Measurements from ENCODE around the gene SLC34A1. TPM values are rescaled to one million over a fixed set of nuclear protein-coding genes. Genes with fewer than 3 reads are reported as not detected.
A peak's percentile ranks its signal among the peaks of the same experiment; 100 is the strongest.

The SLC34A1 gene
- total RNA-seq, 2 experiments from 2014 or later = 0.35 to 0.63 TPM

DNA sequence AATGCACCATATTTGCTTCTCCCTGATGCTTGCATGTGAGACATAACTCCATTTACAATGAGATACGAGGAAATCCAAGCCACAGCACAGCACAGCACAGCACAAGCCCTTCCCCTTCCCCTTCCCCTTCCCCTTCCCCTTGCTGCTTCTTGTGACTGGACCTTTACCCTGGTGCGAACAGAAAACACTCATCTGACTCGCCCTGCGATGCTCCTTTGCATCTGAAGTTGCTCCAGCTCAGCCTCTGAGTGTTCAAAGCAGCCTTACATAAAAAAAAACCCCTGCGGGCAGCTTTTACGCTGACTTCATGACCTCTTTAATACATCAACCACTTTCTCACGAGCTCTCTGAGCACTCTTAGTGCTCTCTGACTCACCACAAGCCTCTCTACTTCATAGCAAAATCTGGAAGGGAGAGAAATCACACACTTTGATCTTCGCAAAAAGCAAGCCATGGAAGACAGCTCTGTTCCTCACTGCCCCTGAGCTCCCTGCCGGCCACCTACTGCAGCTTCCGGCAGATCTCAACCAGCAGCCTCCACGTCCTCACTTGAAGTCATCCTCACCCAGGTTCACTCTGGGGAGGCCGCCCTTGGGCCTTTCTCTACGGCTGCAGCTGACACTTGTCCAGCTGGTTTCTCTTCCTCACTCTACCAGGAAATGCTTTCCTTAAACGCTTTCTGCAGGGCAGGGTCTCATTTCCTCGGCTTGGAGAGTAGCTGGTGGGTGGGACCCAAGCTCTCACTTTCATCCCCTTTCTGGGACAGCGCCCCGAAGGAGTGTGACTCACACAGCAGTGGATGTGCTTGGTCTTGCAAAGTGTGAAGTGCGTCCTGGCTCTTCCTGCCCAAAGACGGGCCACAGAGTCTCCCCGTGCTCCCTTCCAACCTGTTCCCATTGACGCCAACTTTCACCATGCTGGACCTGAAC is 5.3 kb downstream of the SLC34A1 start:
- no TSS peak for BruUV-seq (replicated peaks)
- ChIA-PET CTCF (ENCODE audit: unreplicated experiment) (interaction anchor here (0.8 to 3.3 kb wide), 14 partner anchors 10 to 121 kb away, joined by 3 to 25 read pairs (median 4); partner anchors contain the start of gene GRK6), POLR2A (interaction anchor here (0.5 to 1.8 kb wide), 23 partner anchors 10 to 119 kb away, joined by 3 to 9 read pairs (median 4); partner anchors contain the start of genes LMAN2, PDLIM7, PRELID1 and RAB24)
- Histone ChIP-seq H3K79me2 (ENCODE audit: insufficient read depth, low read depth, low read length) (no peaks in the 10 kb centered on the region), H3K27ac (ENCODE audit: low read depth, low read length, poor library complexity, severe bottlenecking) (peak overlapping the region; percentile 72), H3K36me3 (ENCODE audit: insufficient read depth, low read length) (no peaks in the 10 kb centered on the region), H3K4me3 (ENCODE audit: low read depth, low read length, poor library complexity, severe bottlenecking) (peak overlapping the region; percentile 22), H4K20me1 (ENCODE audit: insufficient read depth, low read length) (no peaks in the 10 kb centered on the region), H2AFZ (ENCODE audit: low read length) (peak overlapping the region; percentile 84), H3K9me2 (ENCODE audit: insufficient read depth, low read length) (no peaks in the 10 kb centered on the region), H3K9me3 (ENCODE audit: low read length) (no peaks in the 10 kb centered on the region), H3K4me1 (ENCODE audit: insufficient read depth, low read length, poor library complexity, severe bottlenecking) (peaks cover 60% of the 10 kb centered on the region), H3K4me2 (ENCODE audit: low read length) (peak overlapping the region; percentile 67)
- DNase-seq (ENCODE audit: low spot score) = peak; percentile 84
- no peak for TF ChIP-seq EZH2phosphoT487 (IDR thresholded peaks at IDR 0.05; ENCODE audit: borderline replicate concordance, low read depth, low read length)
- TF ChIP-seq, protein P1, sequence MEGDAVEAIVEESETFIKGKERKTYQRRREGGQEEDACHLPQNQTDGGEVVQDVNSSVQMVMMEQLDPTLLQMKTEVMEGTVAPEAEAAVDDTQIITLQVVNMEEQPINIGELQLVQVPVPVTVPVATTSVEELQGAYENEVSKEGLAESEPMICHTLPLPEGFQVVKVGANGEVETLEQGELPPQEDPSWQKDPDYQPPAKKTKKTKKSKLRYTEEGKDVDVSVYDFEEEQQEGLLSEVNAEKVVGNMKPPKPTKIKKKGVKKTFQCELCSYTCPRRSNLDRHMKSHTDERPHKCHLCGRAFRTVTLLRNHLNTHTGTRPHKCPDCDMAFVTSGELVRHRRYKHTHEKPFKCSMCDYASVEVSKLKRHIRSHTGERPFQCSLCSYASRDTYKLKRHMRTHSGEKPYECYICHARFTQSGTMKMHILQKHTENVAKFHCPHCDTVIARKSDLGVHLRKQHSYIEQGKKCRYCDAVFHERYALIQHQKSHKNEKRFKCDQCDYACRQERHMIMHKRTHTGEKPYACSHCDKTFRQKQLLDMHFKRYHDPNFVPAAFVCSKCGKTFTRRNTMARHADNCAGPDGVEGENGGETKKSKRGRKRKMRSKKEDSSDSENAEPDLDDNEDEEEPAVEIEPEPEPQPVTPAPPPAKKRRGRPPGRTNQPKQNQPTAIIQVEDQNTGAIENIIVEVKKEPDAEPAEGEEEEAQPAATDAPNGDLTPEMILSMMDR (conservative IDR thresholded peaks at IDR 0.05; ENCODE audit: low read length) = no peak
- intact Hi-C loops (cut with micrococcal nuclease; ENCODE audit: unreplicated experiment) = loop anchor here (1.0 to 5.0 kb wide), 8 partner anchors 32 to 277 kb away; partner anchors contain the start of genes GRK6, PDLIM7, PRR7 and RGS14

DNA sequence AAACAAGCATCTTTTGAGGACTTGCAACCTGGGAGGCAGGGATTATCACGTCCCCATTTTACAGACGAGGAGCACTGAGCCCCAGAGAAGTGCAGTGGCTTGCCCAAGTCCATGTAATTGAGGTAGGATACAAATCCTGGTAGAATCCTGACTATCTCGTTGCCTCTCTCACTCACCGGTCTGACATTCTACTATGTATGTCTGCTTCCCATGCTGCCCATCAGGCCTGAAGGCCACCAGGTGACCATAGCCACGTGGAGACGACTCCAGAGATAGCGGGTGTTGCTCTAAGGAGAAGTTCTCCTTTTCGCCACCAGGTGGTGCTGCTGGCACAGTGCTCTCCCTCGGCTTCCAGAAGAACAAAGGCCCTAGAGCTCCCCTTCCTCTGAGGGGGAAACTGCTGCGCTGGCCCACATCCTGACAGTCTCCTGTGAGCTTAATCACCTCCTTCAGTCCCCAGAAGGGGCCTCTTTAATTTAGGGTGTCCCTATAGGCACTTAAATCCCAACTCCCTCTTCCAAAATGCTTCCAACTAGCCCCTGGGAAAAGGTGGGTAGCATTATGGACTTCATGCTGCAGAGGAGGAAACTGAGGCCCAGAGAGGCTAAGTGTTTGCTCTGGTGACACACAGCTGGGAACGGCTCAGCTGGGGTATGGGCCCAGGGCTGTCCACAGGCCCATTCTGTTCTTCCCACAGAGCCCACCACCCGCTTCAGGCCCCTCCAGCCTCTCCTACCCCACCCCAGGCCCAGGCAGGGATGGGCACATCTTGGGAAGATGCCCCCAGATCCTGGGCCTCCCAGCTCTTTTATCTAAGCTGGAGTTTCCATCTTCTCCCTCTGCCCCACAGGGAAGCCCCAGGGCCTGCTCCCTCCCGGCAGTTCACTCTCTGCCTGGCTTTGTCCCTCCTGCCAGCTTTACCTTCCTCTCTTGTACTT is 6.4 kb downstream of the SLC34A1 start:
- DNase-seq (ENCODE audit: low spot score) = peak; percentile 91
- no peak overlapping the region for H3K4me3 ChIP-seq (ENCODE audit: low read depth, low read length, poor library complexity, severe bottlenecking)
- no peaks in the 10 kb centered on the region for H3K9me3 ChIP-seq (ENCODE audit: low read length)
- no peaks in the 10 kb centered on the region for H3K79me2 ChIP-seq (ENCODE audit: insufficient read depth, low read depth, low read length)
- ChIA-PET CTCF (ENCODE audit: unreplicated experiment) (interaction anchor here (0.6 to 3.3 kb wide), 13 partner anchors 13 to 120 kb away, joined by 3 to 25 read pairs (median 3); no protein-coding TSS in a partner anchor), POLR2A (interaction anchor here (0.6 to 1.8 kb wide), 13 partner anchors 18 to 158 kb away, joined by 3 to 8 read pairs (median 4); partner anchors contain the start of gene LMAN2)
- H3K9me2 ChIP-seq (ENCODE audit: insufficient read depth, low read length) = no peaks in the 10 kb centered on the region
- no TSS peak for BruUV-seq (replicated peaks)
- H3K27ac ChIP-seq (ENCODE audit: low read depth, low read length, poor library complexity, severe bottlenecking) = peak overlapping the region; percentile 72
- no peaks in the 10 kb centered on the region for H3K36me3 ChIP-seq (ENCODE audit: insufficient read depth, low read length)
- H2AFZ ChIP-seq (ENCODE audit: low read length) = peak overlapping the region; percentile 84; the same call in 1 of the 2 replicates
- H4K20me1 ChIP-seq (ENCODE audit: insufficient read depth, low read length) = no peaks in the 10 kb centered on the region
- no peak for TF ChIP-seq EZH2phosphoT487 (IDR thresholded peaks at IDR 0.05; ENCODE audit: borderline replicate concordance, low read depth, low read length)
- TF ChIP-seq, protein P1 (conservative IDR thresholded peaks at IDR 0.05; ENCODE audit: low read length) = peak; percentile 99
- peaks cover 60% of the 10 kb centered on the region for H3K4me1 ChIP-seq (ENCODE audit: insufficient read depth, low read length, poor library complexity, severe bottlenecking)
- H3K4me2 ChIP-seq (ENCODE audit: low read length) = peak overlapping the region; percentile 67
- intact Hi-C loops (cut with micrococcal nuclease; ENCODE audit: unreplicated experiment) = loop anchor here (1.0 to 2.0 kb wide), 6 partner anchors 36 to 106 kb away; partner anchors contain the start of genes GRK6, PDLIM7 and PRR7

Measured in OCI-LY7 (cell line).